8988T (cell line): ENCODE measurements around the gene IQCK.
"Not testable (repeated sequence)": the region's sequence is repeated elsewhere in the genome, so short reads cannot be mapped to it uniquely, and the experiment has no call there.

ENCODE experiments used
- DNase-seq: peaks from one replicate; pipeline ENCODE4 v3.0.0; 2011

IQCK gene

DNA sequence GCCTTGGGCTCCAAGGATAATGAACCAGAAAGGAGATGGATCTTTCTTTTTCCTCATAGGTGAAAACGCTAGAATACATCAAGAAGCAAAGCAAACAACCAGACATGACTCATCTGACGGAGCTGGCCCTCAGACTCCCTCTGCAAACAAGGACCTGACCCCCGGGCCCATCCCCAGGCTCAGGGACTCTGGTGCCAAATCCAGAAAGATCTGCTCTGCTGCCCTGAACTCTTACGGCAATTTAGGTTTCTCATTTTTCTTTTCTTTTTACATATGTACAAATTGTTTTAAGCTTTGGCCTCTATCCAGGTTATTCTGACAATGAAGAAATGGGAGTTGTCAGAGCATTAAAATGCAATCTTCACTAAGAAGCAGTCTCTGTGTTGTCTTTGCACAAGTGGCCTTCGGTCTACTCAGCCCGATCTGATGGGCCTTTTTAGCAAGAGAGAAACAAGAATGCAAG lies 17.7 kb upstream of the IQCK start:
- DNase-seq: no peak

DNA sequence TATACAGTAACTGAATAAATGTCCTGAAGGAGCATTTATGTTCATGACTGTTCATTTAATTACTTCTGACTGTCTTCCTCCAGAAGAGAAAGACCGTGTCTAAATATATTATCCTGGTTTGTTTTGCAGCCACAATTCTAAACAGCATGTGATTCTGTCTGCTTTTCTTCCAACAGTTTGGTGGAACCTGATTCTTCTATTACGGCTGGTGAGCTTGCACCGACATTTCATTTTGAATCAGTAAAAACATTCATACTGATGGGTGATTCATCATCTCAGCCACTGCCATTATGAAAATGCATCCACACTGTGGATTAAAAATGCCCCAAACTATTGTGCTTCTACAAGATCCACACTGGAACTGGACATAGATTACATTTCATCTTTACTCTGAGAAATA lies 17.0 kb upstream of the IQCK start:
- no peak for DNase-seq

DNA sequence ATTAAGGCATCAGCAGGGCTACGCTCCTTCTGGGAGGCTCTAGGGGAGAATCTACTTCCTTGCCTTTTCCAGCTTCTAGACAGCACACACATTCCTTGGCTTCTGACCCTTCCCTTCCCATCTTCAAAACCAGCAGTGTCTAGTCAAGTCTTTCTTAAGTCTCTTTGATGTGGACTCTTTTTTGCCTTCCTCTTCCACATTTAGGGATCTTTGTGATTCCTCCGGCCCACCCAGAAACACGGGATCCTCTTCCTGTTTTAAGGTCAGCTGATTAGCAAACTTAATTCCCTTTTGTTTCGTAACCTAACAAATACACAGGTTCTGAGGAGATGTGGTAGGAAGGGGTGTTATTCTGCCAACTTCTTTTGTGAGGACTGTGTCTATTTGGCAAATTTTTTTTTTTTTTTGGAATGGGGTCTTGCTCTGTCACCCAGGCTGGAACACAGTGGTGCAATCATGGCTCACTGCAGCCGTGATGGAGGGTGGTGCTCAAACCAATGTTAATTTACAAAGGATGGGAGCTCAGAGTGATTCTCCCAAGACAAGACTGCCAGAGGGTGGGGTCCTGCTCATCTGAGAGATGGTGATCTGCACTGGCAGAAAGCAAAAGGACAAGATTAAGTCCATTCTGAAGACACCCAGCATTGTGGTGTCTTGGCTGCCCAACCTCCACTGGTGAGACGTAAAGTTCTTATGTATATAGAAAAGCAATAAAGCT lies 14.7 kb upstream of the IQCK start:
- DNase-seq: no peak

DNA sequence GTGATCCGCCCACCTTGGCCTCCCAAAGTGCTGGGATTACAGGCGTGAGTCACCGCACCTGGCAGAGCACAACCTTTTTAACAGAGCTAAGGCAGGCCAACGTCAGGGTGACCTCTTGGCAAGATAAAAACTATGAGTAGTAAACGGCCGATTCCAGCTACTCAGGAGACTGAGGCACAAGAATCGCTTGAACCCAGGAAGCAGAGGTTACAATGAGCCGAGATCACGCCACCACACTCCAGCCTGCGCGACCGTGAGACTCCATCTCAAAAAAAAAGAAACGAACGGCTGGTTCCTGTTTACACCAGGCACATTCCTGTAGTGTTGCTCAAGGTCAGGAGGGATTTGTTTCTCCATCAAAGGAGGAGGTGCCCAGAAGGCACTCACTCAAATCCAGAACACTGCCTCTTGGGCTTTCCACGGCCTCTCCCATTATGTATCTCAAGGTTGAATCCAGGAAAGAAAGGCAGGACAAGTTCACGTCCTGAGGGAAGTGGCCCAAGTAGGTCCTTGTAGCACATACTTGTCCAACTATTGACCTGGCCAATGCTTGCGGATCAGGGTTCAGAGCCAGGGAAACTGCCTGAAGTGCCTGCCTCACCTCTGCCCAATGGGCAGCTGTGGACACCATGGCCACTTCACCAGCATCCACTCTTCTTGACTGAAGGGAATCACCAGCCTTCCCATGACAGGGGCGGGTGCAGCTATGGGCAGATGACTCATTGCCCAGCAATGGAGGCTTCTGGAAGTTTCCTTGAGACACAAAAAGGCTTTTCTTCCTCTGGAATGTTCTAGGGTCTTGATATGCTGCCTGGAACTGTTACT lies 13.5 kb upstream of the IQCK start:
- DNase-seq: no peak

DNA sequence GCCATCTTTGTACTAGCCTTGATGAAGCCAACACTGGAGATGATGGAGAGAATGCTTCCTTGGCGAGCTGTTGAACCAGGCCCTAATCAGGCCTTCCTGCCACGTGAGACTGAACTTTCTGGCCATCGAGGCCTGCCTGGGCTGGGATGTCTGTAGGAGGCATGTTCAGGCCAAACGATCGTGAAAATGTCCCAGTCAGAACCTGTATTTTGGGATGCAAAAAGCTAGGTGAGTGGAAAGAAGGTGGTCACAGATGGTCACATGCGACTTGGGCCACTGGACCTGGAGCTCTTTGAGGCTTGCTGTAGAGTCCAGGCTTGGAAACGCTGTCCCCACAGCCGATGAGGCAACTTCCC lies 12.9 kb upstream of the IQCK start:
- no peak for DNase-seq

DNA sequence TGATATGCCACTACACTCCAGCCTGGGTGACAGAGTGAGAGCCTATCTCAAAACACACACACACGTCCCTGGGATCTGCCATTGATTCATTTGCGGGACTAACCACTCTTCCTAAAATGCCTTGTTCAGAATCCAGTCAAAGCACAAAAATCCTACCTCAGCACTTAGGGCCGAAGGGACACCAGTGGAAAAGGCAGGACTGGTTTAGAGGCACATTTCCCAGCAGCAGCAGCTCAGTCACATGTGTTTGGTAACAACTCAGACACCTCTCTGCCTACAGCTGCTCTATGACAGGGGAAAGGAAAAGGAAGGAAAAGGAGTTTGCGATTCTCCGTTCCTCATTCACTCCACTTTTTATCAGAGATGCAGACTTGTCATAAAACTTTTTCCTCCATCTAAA lies 12.2 kb upstream of the IQCK start:
- no peak for DNase-seq

DNA sequence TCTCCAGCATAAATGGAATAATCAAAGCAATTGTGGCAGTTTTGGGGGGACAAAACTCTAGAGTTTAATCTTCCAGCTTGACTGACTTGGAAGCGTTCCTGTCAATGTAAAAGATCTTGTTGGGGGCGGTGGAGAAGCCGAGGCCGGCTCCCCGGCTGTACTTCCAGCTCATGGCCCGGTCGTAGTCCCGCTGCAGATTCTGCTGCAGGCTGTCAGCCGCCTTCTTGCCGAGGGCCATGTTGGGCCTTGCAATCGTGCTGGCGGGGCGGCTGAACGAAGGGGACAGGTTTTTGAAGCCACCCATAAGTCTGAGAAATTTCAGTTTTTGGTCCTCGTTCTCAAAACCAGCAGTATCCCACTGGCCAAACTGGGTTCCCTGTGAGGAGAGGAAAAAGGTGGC lies 11.2 kb upstream of the IQCK start:
- DNase-seq: no peak

DNA sequence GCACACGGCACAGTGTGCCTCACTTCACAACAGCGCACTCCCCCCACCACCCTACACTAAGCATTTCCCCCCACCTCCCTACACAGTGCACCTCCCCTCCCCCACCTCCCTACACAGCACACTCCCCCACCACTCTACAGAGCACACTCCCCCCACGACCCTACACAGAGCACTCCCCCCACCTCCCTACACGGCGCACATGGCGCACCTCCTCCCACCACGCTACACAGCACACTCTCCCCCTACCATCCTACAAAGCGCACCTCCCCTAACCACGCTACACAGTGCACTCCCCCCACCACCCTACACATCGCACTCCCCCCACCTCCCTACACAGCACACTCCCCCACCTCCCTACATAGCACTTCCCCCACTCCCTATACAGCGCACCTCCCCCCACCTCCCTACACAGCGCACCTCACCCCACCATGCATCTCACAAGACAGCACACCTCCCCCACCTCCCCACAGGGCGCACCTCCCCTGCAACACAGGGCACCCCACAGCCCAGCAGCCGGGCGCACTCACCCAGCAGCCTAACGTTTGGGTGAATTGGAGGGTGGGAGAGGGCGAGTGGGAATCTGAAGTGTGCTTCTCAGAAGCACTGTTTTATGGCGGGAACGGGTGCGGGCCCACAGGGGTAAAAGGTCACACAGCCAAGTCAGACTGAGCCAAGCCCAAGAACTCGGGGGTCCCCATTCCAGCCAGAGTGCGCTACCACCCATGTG lies 10.3 kb upstream of the IQCK start:
- no peak for DNase-seq

DNA sequence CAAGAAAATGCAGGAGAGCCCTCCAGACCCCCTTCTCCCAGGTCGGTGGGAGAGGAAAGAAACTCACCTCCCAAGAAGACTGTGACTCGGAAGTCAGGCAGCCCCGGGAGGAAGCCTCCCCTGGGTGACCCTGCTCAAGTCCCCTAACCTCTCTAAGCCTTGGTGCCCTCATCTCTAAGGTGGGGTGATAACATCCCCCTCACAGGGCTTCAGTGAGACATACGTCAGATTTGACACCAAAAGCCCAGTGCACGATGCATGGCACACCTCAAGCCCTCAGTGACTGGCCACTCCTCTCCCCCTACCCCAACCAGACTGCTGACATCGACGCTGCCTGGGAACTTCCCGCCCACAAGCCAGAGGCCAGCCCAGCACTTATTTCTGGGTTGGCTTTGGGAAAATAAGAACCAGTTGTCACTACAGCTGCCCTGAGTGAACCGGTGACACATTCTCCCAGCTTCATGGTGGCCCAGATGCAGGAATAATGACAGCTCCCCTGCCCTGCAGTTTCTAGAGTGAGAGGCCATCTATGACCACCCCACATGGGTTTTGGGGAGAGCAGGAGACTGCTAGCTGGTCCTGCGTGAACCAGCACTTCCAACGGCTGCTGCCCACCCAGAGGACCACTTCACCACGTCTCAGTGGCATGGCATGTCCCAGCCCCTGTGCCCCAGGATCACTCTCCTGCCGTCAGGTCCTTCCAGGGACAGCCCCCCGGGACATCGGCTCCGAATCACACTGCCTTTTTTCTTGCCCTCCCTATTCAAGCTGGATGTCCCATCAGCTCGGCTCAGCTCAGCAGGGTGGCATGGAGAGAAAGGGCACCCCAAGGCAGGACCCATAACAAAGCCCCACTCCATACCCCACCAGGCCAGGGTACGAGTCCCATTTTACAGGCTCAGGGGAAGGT lies 9.5 kb upstream of the IQCK start:
- DNase-seq: no peak

DNA sequence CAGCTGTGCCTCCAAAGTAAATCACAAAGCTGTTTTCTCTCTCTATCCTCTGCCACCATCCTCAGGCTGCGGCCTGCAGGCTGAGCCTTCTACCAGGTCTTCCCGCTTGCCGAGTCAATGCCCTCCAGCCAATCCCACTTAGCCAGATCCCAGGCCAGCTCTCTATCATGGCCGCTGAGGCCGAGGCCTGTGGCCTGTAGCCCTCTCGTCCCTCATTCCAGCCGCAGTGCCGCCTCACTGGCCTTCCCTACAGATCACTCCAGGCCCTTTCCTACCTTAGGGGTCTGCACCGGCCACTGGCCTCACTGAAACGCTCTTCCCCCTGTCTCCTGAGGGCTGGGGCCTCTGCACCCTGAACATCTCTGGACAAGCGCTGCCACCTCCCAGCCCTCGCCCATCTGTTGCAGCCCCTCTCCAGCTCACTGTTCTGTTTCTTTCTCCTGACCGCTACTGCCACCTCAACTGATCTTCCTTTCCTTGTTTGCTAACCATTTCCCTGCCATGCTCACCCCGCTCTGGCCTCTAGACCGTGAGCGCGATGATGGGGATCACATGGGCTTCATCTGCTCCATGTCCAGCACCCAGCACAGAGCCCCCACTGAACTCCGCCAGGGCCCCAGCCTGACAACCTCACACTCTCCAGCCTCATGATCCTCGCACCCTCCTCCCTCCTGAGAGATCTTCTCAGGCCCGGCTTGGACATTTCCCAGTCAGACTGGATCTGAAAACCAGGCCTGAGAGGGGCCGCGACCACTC lies 8.5 kb upstream of the IQCK start:
- DNase-seq: no peak

DNA sequence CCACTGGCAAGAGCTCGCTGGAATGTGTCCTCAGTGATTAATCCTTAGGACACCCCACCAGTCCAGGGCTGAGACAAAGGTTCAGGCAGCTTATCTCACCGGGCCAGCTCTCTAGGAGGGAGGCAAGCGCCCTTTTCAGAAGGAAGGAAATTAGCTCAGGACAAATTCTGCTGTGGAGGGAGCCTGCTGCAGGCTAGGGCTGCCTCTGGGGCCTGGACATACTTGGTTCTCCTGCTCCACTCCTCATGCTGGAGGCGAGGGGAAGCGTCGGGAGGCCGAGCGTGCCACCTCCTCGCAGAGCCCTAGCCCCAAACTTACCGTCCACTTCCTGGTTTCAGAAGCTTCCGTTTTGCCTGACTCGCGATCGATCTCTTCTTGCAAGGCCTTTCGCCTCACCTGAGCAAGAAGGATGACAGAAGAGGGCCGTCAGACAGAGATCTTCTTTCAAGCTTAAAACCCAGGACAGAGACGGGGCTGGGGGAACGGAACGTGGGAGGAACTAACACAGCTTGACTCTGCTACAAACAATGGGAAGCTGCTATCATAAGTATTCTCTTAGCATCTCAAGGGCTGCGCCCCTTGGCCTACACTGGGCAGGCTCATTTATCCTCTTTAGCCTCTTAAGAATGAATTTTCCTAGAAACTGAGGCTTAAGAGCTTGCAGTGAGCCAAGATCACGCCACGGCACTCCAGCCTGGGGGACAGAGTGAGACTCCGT lies 7.7 kb upstream of the IQCK start:
- DNase-seq: no peak

DNA sequence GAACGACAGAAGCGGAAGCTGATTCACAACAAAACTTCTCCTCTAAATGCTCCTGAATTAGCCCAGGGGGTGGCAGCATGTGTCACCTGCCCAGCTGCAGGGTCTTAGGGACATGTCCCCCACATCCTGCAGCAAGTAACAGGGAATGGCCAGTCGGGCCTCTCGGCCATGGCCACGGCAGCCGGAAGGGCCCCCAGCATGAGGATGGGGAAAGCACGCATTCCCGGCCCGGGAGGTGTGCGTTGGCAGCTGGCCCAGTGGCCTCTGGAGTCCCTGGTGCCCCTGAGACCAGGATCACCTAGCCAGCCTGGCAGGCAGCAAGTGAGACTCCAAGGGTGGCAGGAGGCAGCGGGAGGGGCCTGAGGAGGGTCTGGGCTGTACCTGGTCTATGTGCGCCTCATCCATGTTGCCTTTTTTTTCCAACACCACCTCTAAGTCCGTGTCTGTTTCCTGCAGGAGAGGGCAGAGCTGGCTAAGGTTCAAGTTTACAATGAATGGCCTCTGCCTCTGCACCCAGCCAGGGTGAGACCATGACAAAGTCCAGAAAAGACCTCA lies 7.0 kb upstream of the IQCK start:
- DNase-seq: no peak

DNA sequence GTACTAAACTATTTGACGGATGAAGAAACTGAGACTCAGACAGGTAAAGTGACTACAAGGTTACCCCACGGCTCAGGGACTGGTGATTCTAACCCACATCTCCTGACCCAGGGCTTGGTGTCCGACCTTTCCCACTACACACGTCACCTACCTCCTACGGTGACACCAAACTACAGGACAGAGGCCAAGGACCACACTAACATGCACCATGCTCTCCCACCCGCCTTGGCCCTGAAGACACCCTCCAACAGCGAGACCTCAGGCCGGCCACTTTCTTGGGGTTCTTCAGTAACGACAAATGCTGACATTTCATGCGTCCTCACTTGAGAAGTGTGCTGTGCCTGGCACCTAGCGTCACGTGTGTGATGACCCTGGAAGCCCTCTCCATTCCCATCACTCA lies 6.4 kb upstream of the IQCK start:
- no peak for DNase-seq

DNA sequence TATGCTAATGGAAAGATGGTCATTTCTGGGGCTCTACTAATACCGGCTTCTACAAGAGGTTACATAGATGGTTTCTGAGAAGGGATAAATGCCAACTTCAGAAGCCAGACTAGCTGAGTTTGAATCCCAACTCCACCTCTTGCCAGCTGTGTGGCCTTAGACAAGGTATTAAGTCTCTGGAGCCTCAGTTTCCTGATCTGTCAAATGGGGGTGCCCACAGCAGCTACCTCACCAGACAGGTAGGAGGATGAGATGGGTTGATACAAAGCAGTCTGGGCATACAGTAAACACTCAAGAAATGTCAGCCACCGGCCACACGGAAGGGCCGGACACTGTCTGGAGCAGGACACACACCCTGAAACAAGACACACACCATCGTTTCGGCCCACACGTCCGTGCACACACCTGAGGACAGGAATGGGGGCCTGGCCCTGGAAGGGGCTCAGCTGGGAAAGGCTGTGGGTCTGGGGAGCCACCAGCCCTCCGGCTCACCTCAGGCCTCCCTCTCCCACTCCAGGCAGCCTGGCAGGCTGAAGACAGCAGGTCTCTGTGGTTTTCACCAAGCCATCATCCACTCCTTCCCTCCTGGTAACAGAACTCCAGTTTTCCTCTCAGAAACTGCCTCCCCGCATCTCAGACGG lies 5.5 kb upstream of the IQCK start:
- DNase-seq: no peak

DNA sequence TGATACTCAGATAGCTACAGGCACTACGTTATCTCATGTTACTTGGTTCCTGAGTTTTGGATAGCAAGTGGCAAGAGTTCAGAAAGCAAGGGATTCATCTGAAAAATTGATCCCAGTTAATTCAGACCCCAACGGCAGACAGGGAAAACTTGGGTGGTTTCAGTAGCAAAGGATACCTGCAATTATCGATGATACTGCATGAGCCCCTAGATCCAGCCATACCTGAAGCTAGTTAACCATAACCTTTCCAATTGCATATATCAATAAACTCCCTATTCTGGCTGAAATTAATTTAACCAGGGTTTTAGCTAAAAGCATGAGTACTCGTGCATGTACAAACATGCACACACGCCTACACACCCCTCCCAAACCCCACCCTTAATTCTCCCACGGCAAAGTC lies 4.4 kb upstream of the IQCK start:
- no peak for DNase-seq

DNA sequence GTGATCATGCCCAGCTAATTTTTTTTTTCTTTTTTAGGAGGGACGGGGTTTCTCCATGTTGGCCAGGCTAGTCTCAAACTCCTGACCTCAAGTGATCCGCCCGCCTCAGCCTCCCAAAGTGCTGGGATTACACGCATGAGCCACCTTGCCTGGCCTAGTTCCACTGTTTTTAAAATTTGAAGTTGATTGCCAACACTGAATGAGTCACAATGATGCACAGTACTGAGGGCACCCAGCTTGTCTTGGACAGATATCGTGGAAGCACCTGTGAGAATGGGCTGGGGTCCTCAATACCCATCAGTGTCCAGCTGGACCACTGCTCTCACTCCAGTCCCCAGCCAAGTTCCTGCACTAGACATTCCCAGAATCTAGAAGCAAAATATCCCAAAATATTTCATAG lies 2.5 kb upstream of the IQCK start:
- DNase-seq: no peak

DNA sequence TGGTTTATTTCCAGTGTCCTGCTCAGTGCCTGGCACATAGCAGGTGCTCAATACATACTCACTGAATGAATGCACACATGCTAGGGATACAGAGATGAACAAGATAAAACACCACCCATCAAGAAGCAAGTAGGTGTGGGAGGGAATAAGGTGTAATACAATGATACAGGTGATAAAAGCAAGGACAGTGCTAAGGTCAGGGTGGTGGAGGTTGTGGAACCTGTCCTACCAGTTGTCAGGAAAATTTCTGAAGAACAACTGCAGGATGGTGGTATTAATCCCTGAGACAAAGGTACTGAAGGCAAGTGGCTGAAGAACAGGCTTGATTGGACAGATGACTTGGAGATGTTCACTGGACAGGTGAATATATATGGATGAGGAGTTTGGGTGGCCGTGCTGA lies 1.9 kb upstream of the IQCK start:
- no peak for DNase-seq

DNA sequence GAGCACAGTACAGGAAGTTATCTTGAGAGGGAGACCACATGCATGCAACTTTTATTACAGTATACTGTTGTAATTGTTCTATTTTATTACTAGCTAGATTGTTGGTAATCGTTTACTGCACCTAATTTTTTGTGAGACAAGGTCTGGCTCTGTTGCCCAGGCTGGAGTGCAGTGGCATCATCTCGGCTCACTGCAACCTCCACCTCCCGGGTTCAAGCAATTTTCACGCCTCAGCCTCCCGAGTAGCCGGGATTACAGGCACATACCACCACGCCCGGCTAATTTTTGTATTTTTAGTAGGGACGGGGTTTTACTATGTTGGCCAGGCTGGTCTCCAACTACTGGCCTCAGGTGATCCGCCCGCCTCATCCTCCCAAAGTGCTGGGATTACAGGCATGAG lies 1.3 kb upstream of the IQCK start:
- DNase-seq: not testable (repeated sequence)

DNA sequence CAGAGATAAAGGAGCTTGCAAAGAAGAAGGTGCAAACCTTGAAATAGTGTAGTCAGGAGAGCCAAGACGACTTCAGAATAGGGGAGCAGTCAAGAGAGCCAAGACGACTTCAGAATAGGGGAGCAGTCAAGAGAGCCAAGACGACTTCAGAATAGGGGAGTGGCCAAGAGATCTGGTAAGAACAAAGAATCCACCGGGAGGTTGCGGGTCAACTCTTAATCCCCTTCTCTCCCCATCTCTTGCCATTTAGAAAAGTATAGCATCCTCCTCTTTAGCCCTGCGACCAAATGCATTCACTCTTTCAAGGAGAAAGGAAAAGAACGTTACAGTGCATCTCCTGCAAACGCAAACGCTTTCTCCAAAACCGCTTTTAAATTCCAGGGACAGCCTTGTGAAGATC lies 757 bp upstream of the IQCK start:
- DNase-seq: no peak

DNA sequence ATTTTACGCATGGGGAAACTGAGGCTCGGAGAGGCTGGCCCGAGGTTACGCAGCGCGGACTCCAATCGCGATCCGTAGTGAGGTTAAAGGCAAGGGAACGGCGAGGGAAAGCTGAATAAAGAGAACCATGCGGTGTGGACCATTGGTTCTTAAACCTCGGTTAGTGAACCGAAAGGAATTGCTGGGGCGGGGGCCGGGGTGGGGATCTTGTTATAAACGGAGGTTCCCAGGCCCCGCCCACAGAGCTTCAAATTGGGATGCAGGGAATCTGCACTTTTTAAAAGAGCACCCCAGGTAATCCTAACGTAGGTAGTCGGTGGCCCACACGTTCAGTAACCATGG lies 524 bp downstream of the IQCK start:
- no peak for DNase-seq
